Measurements from ENCODE around the gene CPN1. TPM values are rescaled to one million over a fixed set of nuclear protein-coding genes. Genes with fewer than 3 reads are reported as not detected.

The CPN1 gene
- total RNA-seq, 2 experiments from 2014 or later: not detected

GRCh38 chr10:100067466-100067865 lies 14.2 kb downstream of the CPN1 start:
- ChIA-PET CTCF (ENCODE audit: unreplicated experiment) (no interaction called here), POLR2A (no interaction called here)
- H3K27ac ChIP-seq (ENCODE audit: low read depth, low read length, poor library complexity, severe bottlenecking): no peak overlapping the region
- H3K36me3 ChIP-seq (ENCODE audit: insufficient read depth, low read length): no peaks in the 10 kb centered on the region
- no peaks in the 10 kb centered on the region for H3K9me3 ChIP-seq (ENCODE audit: low read length)
- H3K4me3 ChIP-seq (ENCODE audit: low read depth, low read length, poor library complexity, severe bottlenecking): no peak overlapping the region
- no peak overlapping the region for H2AFZ ChIP-seq (ENCODE audit: low read length)
- H3K79me2 ChIP-seq (ENCODE audit: insufficient read depth, low read depth, low read length): no peaks in the 10 kb centered on the region
- H3K4me2 ChIP-seq (ENCODE audit: low read length): no peak overlapping the region
- TF ChIP-seq, protein P1, sequence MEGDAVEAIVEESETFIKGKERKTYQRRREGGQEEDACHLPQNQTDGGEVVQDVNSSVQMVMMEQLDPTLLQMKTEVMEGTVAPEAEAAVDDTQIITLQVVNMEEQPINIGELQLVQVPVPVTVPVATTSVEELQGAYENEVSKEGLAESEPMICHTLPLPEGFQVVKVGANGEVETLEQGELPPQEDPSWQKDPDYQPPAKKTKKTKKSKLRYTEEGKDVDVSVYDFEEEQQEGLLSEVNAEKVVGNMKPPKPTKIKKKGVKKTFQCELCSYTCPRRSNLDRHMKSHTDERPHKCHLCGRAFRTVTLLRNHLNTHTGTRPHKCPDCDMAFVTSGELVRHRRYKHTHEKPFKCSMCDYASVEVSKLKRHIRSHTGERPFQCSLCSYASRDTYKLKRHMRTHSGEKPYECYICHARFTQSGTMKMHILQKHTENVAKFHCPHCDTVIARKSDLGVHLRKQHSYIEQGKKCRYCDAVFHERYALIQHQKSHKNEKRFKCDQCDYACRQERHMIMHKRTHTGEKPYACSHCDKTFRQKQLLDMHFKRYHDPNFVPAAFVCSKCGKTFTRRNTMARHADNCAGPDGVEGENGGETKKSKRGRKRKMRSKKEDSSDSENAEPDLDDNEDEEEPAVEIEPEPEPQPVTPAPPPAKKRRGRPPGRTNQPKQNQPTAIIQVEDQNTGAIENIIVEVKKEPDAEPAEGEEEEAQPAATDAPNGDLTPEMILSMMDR (conservative IDR thresholded peaks at IDR 0.05; ENCODE audit: low read length): no peak
- no peak for TF ChIP-seq EZH2phosphoT487 (IDR thresholded peaks at IDR 0.05; ENCODE audit: borderline replicate concordance, low read depth, low read length)
- no peaks in the 10 kb centered on the region for H3K4me1 ChIP-seq (ENCODE audit: insufficient read depth, low read length, poor library complexity, severe bottlenecking)
- no TSS peak for BruUV-seq (replicated peaks)
- no peaks in the 10 kb centered on the region for H4K20me1 ChIP-seq (ENCODE audit: insufficient read depth, low read length)
- no peaks in the 10 kb centered on the region for H3K9me2 ChIP-seq (ENCODE audit: insufficient read depth, low read length)
- intact Hi-C loops (cut with micrococcal nuclease; ENCODE audit: unreplicated experiment): no loop called here
- no peak for DNase-seq (ENCODE audit: low spot score)

DNA sequence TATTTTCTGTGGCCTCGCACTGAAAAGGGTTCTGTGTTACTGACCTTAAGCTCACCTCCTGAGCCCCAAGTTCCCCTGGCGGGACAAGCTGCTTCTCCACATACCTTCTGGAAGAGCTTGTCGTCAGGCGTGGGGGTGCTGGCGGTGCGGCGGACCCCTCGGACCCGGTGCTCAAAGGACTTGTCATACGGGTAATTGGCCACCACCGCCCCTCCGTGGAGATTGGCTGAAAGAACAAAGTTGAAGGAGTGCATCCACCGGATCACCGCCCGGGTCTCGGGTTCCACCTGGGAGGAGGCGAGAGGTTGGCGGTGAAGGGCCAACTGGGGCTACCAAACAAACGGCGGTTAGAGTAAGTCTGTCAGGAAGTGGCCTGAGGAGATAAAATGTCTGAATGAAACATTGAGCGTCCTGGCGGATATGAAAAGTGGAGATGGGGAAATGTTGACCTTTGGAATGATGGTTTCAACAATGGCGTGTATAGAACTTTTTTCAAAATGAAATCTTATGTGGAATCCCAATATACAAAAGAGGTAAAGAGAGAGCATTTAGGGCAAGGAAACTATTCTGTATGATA lies 16.5 kb downstream of the CPN1 start:
- CTCF ChIA-PET (ENCODE audit: unreplicated experiment): no interaction called here

DNA sequence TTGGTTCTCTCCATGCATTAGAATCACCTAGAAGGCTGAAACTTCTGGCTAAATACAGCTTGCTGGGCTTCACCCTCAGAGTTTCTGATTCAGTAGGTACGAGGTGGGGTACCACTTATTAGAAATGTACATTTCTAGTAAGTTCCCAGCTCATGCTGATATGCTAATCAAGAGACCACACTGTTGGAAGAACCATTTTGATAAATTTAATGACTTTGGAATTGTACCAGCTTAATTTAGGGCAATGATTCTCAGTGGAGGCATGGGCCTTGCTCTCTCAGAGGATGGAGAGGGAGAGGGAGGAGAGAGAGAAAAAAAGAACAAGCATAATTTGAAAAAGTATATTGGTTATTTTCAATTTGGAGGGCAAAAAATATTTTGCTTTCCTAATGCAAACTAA lies 20.3 kb downstream of the CPN1 start:
- no peak for TF ChIP-seq EZH2phosphoT487 (IDR thresholded peaks at IDR 0.05; ENCODE audit: borderline replicate concordance, low read depth, low read length)
- TF ChIP-seq, protein P1 (conservative IDR thresholded peaks at IDR 0.05; ENCODE audit: low read length): no peak
- no peak for DNase-seq (ENCODE audit: low spot score)
- no peak overlapping the region for H3K4me3 ChIP-seq (ENCODE audit: low read depth, low read length, poor library complexity, severe bottlenecking)
- H2AFZ ChIP-seq (ENCODE audit: low read length): no peak overlapping the region
- H3K4me1 ChIP-seq (ENCODE audit: insufficient read depth, low read length, poor library complexity, severe bottlenecking): no peaks in the 10 kb centered on the region
- no peaks in the 10 kb centered on the region for H3K36me3 ChIP-seq (ENCODE audit: insufficient read depth, low read length)
- no TSS peak for BruUV-seq (replicated peaks)
- H3K27ac ChIP-seq (ENCODE audit: low read depth, low read length, poor library complexity, severe bottlenecking): no peak overlapping the region
- H3K79me2 ChIP-seq (ENCODE audit: insufficient read depth, low read depth, low read length): no peaks in the 10 kb centered on the region
- H3K4me2 ChIP-seq (ENCODE audit: low read length): no peak overlapping the region
- POLR2A ChIA-PET: no interaction called here
- no peaks in the 10 kb centered on the region for H3K9me3 ChIP-seq (ENCODE audit: low read length)
- intact Hi-C loops (cut with micrococcal nuclease; ENCODE audit: unreplicated experiment): no loop called here
- CTCF ChIA-PET (ENCODE audit: unreplicated experiment): no interaction called here
- no peaks in the 10 kb centered on the region for H3K9me2 ChIP-seq (ENCODE audit: insufficient read depth, low read length)
- no peaks in the 10 kb centered on the region for H4K20me1 ChIP-seq (ENCODE audit: insufficient read depth, low read length)

More for the DNA sequence above, 16.5 kb downstream of the CPN1 start:
- Histone ChIP-seq H2AFZ (ENCODE audit: low read length) (no peak overlapping the region), H3K4me2 (ENCODE audit: low read length) (no peak overlapping the region), H3K4me1 (ENCODE audit: insufficient read depth, low read length, poor library complexity, severe bottlenecking) (no peaks in the 10 kb centered on the region), H3K79me2 (ENCODE audit: insufficient read depth, low read depth, low read length) (no peaks in the 10 kb centered on the region), H3K36me3 (ENCODE audit: insufficient read depth, low read length) (no peaks in the 10 kb centered on the region), H3K27ac (ENCODE audit: low read depth, low read length, poor library complexity, severe bottlenecking) (no peak overlapping the region), H3K4me3 (ENCODE audit: low read depth, low read length, poor library complexity, severe bottlenecking) (no peak overlapping the region), H4K20me1 (ENCODE audit: insufficient read depth, low read length) (no peaks in the 10 kb centered on the region), H3K9me2 (ENCODE audit: insufficient read depth, low read length) (no peaks in the 10 kb centered on the region), H3K9me3 (ENCODE audit: low read length) (no peaks in the 10 kb centered on the region)
- POLR2A ChIA-PET: no interaction called here
- BruUV-seq (replicated peaks): no TSS peak
- no peak for TF ChIP-seq EZH2phosphoT487 (IDR thresholded peaks at IDR 0.05; ENCODE audit: borderline replicate concordance, low read depth, low read length)
- TF ChIP-seq, protein P1 (conservative IDR thresholded peaks at IDR 0.05; ENCODE audit: low read length): no peak
- DNase-seq (ENCODE audit: low spot score): no peak
- intact Hi-C loops (cut with micrococcal nuclease; ENCODE audit: unreplicated experiment): no loop called here

Measured in OCI-LY7 (cell line).